Stimulated activated CD8-positive, alpha-beta memory T cell treated with anti-CD3 and anti-CD28 coated beads, Interleukin-15, amount 100 ng/mL, for 24 hours (primary cell): ENCODE data around the gene G6PC3.
"Not testable (repeated sequence)": the region's sequence is repeated elsewhere in the genome, so short reads cannot be mapped to it uniquely, and the experiment has no call there.

Experiments used
- DNase-seq: peaks from one replicate; pipeline ENCODE4 v3.0.0-alpha.2; 2020; ENCODE audit warnings: low read depth

G6PC3 gene

DNA sequence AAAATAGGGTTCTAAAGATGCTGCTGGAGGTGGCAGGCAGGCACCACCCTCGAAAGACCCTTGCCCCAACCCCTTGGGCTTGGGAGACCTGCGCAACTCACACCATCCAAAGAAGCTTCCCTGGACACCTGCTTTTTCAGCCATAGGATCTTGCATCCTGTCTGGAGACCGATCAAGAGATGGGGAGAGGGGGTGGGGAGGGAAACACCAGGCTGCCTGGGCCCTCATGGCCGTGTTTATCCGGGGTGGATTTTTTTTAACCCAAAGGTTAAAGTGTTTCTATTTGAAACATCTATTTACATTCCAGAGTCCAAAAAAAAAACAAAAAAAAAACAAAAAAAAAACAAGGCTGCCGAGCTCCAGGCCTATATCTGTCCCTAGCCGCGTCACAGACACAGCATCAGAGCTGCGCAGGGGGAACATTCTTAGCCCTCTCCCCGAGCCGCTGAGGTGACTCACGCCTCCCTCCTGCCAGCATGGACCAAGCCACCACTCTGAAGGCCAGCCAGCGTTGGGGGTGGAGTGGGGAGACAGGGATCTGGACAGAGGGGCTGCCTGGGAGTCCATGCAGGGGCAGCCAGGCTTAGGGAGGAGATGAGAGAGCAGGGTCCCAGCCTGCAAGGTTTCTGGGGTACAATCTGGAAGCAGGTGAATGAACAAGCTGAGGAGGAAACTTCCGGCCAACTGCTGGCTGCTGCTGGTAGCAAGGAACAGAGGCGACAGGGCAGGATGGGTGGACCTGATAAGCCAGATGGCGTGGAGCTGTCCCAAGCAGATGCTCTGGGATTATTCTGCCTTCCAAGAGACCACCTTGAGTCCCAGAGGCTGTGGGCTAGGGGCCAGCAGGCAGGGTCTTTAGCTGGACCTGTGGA, 38.1 kb downstream of the G6PC3 start:
- no peak for DNase-seq

DNA sequence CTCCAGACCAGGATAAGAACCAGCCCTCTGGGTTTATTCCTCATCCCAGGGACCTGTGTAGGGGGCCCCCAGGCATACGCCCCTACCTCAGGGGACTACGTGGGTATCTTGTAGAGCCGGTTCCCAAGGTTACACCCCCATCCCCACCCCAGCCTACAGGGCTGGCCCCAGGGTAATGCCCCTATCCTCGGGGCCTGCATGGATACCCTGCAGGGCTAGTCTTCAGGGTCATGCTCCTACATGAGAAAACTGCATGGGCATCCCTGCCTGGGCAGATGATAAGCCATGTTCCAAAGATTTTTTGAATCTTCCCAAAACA, 38.7 kb downstream of the G6PC3 start:
- no peak for DNase-seq

DNA sequence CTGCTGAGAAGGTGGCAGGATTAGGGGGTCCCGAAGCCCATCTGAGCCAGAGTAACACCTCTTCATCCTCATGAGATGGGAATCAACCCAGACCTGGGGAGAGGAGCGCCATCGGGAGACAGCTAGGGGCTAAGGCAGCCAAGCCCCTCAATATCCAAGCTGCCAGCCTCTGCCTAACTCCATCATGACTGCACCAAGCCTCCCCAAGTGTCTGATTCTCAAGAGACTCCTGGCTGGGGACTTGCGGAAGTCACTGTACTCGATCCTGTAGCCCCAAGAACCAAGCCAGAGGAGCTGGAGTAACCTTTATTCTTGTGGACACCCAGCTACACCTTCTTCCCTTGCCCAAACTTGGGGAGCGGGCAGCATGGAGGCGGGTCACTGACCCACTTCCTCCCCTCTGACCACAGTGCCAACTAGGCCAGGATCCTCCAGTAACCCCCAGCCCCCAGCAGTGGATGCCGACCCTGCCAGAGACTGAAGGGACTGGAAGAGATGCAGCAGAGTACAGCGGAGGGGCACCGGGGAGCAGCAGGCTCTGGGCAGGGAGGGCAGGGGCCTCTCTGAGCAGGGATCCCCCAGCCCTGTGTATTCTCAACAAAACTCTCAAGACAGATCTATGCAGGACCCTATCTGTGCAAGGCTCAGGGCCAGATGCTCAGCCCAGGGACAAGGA, 39.6 kb downstream of the G6PC3 start:
- DNase-seq: no peak

DNA sequence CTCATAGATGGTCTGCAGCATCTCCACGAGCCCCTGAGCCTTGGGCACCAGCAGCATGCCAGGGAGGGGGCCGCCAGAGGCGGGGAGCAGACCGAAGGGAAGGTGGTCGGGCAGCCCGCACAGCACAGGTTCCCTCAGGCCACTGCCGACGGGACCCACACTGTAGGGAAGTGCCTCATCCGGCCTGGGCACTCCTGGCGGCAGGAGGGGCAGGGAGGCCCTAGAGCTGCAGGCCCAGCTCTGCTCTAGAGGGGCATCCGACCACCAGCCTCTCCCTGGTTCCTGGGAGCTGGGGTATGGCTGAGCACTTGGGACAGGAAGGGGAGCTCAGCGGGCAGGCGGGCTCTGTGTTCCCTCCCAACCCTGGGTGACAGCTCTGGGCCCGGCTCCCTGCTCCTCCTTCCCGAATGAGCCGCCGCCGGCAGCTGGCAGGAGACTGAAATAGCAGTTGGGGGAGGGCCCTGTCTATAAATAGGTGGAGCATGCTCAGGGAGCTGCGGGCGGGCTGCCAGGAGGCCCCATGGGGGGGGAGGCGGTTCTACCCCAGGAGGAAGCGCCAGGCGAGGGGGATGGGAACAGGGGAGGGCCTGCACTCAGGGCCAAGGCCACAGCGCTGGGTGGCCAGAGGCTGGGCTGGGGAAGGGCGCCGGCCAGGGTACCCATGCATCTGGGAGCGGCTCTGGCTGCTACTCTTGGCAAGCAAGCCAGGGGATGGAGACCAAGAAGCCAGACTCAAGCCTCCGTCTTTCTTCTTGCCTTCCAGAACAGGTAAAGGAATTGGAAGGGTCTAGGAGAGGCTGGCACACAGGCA, 40.5 kb downstream of the G6PC3 start:
- DNase-seq: peak; percentile 25

DNA sequence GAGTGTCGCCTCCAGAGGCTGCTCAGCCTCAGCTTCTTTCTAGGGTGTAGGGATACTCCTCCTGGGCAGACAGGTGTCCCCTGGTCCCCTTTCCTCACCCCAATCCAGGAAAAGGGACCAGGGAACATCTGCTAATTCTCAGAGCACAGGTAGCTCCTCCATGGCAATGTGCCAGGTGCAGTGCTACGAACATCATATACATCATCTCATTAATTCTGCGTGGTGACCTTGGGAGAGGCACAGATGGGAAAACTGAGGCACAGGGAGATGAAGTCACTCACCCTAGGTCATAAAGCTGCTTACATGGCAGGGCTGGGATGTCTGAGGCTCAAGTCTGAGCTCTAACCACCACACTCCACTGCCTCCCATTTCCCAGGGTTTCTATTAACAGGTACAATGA, 41.2 kb downstream of the G6PC3 start:
- DNase-seq: no peak

DNA sequence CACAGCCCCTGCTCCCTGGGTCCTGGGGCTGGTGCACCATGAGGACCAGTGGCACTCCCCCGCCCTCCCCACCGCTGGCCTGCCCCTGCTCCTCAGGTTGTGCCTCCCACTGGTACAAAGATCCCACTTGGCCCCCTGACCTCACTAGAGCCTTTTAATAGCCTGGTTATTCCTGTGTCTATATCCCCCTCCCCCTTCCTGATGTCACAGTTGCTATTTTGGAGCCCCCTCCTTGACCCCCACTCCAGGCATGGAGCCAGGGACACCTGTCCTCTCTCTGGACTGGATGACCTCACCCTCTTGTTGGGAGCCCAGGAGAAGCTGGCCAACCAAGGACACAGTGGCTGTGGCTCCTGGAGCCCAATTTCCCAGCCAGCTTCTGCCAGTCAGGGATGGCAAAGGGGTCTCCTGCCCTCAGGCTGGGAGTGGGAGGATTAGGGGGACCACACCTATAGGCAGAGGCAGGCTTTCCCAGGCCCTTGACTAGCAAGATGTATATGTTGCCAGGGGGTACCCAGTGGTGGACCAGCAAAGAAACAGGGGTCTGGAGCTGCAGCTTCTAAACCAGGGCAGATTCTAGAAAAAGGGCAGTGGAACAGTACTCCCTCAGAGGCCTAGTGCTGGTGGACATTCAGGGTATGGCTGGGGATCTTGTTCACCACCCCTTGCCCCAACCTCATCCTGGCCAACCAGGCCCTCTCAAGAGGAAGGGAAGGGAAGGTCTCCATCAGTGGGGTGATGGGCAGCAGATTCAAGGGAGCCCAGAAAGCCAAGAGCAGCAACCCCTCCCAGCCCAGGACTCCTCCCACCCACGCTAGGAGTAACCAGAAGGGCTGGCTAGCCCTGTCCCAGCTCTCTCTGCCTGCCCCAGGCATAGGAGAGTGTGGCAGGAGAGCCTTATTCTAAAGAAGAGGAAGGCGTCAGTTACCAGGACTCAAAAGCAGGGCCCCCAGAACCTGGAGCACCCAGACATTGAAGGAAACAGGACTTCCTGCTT, 42.0 kb downstream of the G6PC3 start:
- DNase-seq: no peak

DNA sequence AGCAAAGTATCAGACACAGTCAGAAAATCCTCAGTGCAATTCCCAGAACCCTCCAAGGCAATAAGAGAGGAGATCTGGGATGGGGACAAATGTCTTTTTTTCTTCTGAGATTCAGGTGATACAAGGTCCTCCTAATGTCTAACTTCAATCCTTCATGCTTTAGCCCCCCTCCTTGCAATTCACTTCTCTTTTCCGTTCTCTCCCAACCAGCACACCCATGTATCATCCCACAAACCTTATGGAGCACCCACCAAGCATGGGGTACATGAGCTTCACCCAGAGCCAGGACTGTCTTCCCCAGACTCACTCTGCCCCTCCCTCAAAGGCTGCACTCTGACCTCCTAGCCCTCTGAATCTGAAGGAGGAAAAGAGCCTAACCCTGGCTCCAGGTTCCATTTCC, 42.8 kb downstream of the G6PC3 start:
- no peak for DNase-seq

DNA sequence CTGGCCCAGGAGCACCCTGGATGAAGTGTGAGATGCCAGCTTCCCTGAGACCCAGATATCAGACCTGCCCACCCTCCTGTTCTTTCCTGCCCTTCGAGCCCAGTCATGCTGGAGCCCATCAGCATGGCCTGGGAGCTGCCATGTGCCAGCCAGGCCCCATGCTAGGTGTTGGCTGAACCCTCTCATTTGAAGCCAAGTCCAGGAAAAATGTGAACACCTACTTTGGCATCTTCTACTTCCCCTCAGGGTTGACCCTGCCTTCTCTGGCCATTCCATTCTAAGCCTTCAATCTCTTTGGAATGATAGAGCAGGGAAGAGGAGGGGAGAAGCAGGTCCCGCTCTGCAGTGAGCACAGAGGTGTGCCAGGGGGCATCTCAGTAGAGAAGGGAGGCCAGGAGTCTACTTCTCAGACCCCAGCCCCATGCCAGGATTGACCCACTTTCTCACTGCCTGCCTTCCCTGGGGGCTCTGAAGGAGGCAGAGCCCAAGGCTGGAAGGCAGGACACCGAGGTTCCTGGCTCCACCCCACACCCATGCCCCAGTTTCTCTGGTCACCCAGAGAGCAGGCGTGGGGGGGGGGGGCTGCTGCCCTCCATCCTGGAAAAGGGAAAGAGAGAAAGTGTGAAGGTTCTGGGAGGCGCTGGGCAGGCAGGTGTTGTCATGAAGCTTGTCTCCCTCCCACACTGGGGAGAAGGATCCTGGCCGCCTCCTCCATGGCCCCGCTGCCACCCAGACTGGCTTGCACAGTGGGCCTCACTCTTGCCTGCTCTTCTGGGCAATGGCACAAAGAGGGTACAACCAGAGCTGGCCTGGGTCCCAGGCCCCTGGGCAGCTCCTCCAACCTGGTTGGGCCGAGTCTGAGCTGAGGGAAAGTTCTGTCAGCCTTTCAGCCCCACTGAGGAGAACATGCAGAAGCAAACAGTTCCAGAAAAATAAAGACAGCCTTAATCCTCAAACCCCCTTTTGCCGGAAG, 43.6 kb downstream of the G6PC3 start:
- DNase-seq: no peak

DNA sequence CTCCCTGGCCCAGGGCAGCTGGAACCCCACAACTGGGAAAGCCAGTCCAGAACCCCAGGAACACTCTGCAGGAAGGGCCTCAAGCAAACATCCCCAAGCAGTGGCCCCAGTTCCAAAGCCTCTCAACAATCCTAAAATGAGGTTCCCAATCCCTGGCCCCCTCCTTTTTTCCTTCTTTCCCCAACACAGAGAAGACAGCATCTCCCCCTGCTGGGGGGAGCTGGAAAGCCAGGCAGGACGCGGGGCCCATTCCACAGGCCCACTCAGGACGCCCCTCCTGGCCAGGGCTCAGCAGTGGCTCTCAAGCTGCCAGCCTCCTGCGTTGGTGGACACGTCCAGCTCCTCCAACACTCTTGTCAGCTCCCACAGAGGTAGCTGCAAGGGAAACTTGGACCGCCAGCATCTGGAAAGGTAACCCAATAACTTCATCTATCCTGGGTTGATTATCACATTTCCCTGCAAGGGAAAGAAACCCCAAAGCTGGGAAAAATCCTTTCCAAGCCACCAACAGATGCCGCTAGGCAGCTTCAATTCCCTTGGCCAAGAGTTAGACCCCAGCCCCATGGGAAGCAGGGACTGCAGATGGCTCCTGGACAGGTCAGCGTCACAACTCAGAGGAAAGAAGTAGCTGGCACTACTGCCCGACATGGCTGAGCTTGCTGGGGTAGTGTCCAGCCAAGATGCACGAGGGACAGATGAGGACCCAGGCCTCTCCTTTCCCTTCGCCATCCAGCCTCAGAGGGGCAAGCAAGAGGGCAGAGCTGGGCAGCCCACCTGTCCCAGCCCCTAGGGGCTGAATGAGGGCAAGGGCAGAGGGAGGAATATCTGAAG, 45.3 kb downstream of the G6PC3 start:
- no peak for DNase-seq

DNA sequence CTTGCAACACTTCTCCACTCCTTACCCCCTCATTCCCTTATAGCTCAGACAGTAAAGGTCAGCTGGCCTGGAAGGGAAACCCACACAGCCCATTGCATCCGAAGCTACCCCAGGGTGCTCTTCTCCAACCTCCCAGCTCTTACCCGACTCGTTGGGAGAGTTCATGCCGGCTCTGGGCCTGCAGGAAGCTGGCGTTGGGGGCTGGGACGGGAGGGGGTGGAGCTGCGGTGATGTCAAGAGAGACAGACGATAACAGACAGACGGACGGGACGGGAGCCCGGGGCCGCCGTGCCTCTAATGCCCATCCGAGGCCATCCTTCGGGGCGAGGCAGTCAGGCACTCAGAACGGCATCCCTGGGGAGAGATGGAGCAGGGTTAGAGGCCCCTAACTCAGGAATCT, 46.8 kb downstream of the G6PC3 start:
- no peak for DNase-seq

DNA sequence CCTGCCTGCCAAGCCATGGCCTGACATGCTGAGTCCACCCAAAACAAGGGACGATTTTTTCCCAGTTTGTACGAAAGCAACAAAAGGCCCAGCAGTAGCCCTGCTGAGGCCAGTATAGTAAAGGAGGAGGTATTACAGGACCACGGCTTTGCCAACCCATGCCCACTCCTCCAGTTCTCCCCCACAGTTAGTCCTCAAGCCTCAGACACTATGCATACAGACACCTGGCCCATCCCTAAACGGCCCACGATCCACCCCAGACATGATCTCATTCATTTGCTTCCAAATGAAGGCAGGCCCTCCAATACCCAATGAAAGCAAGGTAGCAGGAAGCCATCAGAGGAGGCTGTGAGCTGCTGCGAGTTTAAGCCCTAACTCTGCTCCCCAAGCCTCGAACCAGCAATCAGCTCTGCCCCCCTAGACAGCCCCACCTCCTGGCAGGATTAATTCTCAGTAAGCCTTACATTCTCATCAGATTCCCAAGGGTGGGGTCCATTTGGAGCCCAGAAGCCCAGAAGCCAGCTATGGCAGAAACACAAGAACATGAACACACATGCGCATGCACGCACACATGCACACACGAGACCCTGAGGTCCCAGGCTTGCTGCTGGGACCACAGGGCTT, 48.0 kb downstream of the G6PC3 start:
- no peak for DNase-seq

DNA sequence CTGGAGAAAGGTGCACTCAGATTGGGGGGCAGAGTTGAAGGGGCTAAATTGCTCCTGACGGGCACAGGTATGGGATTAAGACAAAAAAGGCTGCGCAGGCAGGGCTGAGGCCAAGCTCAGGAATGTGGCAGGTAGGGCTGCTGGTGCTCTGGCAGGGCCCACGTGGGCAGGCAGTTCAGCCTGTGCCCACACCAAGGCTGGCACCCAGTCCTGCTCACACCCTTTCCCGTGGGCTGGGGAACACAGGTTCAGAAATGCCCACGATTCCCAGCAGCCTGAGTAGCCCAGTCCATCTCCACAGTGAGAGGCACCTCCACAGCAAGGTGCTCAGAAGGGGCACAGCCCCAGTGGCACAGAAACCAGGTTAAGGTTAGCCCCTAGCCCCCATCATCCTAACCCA, 48.5 kb downstream of the G6PC3 start:
- DNase-seq: no peak

DNA sequence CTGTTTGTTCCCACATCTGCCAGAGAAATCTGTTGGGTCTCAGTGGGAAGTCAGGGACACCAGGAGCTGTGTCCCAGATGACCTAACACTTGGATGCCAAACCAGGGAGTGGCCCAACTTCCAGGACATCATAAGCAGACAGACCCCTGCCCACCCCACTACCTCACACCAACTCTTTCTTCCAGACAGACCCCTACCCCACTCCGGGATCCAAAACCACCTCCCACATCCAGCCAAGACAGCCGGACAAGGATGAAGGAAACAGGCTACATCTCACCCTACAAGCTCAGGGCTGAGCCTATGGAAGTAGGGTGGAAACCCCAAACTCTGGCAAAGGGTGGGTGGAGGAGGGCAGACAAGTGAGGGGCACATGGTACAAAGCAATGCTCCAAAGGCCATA, 49.3 kb downstream of the G6PC3 start:
- no peak for DNase-seq

DNA sequence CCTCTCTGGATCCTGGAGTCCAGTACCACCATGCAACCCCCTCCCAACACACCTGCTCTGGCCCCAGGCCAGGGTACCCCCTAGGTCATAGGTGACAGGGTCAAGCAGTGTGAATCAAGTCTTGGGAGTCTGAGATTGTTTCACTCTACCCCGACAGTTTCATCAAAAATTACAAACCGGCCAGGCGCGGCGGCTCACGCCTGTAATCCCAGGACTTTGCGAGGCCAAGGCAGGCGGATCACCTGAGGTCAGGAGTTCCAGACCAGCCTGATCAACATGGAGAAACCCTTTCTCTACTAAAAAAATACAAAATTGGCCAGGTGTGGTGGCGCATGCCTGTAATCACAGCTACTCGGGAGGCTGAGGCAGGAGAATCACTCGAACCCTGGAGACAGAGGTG, 49.7 kb downstream of the G6PC3 start:
- DNase-seq: not testable (repeated sequence)

DNA sequence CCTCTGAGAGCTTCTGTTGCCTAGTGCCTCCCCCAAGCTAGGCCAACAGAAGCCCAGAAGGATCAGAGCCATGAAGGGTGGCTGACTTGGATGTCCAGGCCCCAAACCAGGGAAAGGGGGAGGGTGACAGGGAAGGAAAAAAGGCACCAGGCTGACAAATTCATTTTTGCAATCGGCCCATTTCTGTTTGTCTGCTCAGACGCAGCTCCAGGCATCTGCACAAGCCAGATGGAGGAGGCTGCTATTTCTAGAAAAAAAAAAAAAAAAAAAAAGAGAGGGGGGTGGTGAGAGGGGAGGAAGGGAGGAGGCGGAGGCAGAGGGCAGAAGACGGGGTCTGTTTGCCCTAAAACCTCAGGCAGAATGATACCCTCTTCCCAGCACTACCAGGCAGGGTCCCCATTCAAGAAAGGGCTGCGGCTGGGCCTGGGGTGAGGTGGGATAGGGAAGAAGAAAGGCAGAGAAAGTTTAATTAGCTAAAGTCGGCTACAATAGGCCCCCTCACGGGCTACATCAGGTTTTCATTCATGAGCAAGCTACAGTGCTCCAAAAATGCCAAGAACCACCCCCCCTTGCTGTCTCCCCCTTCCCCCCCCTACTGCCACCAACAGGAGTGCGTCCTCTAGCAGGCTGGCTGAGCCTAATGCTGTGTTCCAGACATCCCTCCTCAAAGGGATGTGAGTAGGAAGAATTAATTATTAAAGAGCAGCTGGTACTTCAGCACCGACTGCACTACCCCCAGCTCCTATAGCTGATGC, 50.5 kb downstream of the G6PC3 start:
- DNase-seq: no peak

DNA sequence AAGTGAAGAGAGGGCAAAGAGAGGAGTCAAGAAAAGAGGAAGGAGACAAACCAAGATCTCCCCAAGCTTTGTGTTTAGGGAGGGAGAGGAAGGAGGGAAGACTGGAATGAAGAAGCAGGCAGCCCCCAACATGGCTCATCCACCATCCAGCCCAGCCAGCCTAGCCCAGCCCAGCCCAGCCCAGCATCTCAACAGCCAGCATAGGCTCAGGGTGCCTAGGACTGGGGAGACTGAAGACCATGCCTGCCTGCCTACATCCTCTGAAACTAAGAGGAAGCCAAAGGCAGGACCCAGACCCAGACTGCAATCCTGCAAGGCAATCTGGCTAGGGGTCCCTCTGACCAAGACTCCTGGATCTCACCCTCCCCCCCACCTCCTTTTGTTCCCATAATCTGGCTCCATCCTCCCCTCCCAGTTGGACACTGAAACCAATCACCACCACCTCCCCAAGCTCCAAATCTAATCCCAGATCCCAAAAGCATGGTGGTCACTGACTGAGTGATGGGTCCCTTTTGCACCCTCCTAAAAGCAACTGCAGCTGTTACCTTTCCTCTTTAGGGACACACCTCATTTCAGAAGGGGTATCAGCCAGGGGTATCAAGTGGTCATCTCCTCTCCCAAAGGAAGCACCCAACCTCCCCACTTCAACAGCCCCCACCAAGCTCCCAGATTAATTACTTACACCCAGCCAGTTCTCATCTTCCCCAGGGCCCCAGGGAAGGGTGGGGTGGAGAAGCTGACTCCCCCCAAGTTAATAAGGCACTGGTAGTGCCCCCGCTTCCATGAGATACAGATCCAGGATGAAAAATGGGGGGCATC, 51.7 kb downstream of the G6PC3 start:
- DNase-seq: no peak

DNA sequence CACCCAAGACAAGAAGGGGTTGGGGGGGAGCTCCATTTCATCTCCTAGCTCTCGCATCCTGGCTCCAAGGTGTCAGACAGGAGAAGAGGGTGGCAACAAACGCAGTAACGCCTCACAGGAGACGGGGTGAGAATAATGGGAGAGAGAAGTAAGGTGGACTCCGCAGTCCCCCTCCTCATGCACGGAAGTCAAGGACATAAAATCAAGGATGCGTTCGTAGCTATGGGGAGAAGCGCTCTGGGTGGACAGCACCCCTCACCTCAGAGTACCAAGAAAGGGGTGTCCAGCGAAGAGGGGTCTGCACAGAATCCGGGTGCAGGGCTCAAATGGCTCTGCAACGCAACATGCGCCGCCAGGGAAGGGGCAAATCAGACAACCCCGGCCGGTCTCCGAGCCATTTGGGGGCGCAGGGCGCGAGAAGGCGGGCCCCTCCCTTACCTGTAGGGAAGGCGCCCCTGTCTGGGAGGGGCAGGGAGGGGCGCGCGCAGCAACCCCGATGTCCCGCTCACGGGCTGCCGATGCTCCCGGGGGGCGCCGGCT, 52.4 kb downstream of the G6PC3 start:
- no peak for DNase-seq
